Measurements from ENCODE around the gene SSTR4. TPM values are rescaled to one million over a fixed set of nuclear protein-coding genes. Genes with fewer than 3 reads are reported as not detected.

SSTR4 gene
- total RNA-seq, 1 experiment from 2014 or later = not detected

DNA sequence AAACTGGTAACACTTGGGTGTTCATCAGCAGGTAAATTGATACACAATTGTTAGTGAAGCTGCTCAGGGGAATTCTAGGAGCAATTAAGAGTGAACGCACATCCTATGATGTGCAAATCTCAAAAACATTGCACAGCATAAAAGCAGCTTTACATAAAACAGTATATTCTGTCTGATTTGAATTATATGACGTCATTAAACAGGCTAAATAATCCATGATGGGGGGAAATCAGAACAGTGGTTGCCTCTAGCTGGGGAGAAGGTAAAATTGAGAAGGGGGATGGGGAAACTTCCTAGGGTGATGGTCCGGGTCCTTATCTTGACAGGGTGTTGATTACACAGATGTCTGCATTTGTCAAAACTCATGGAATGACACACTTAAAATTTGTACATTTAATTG, 31.7 kb downstream of the SSTR4 start:
- ChIA-PET CTCF (interaction anchor here (1.3 kb wide), 2 partner anchors 166 to 375 kb away, joined by 8 read pairs; no protein-coding TSS in a partner anchor), POLR2A (no interaction called here)
- TF ChIP-seq, protein P1, sequence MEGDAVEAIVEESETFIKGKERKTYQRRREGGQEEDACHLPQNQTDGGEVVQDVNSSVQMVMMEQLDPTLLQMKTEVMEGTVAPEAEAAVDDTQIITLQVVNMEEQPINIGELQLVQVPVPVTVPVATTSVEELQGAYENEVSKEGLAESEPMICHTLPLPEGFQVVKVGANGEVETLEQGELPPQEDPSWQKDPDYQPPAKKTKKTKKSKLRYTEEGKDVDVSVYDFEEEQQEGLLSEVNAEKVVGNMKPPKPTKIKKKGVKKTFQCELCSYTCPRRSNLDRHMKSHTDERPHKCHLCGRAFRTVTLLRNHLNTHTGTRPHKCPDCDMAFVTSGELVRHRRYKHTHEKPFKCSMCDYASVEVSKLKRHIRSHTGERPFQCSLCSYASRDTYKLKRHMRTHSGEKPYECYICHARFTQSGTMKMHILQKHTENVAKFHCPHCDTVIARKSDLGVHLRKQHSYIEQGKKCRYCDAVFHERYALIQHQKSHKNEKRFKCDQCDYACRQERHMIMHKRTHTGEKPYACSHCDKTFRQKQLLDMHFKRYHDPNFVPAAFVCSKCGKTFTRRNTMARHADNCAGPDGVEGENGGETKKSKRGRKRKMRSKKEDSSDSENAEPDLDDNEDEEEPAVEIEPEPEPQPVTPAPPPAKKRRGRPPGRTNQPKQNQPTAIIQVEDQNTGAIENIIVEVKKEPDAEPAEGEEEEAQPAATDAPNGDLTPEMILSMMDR (IDR thresholded peaks at IDR 0.05; ENCODE audit: insufficient read depth in 1 of 2, low read depth in 1 of 2, low read length in 1 of 2, severe bottlenecking in 1 of 2, unreplicated experiment in 1 of 2) = no peak
- H3K27ac Mint-ChIP-seq (ENCODE audit: unreplicated experiment) = peak overlapping the region; percentile 26
- H3K36me3 Mint-ChIP-seq (ENCODE audit: insufficient read depth, unreplicated experiment) = no peaks in the 10 kb centered on the region
- Histone ChIP-seq H3K4me1 (peaks cover 42% of the 10 kb centered on the region), H3K36me3 (ENCODE audit: control insufficient read depth, insufficient read depth, low read length) (no peaks in the 10 kb centered on the region), H3K9me3 (no peaks in the 10 kb centered on the region), H3K27me3 (replicated peaks; ENCODE audit: control insufficient read depth, insufficient read depth, low read length) (no peaks in the 10 kb centered on the region), H3K4me3 (ENCODE audit: low read depth, low read length) (no peak overlapping the region)
- H3K4me1 Mint-ChIP-seq (ENCODE audit: low read depth, unreplicated experiment) = peaks cover 25% of the 10 kb centered on the region
- BruUV-seq (replicated peaks) = no TSS peak
- DNase-seq = no peak
- no peaks in the 10 kb centered on the region for H3K9me3 Mint-ChIP-seq (ENCODE audit: unreplicated experiment)
- intact Hi-C loops (cut with micrococcal nuclease; ENCODE audit: unreplicated experiment) = loop anchor here (1.0 to 10.0 kb wide), 2 partner anchors 42 to 252 kb away; no protein-coding TSS in a partner anchor
- H3K27me3 Mint-ChIP-seq (ENCODE audit: insufficient read depth, unreplicated experiment) = no peaks in the 10 kb centered on the region
- H3K4me3 Mint-ChIP-seq (ENCODE audit: unreplicated experiment) = no peak overlapping the region

GRCh38 chr20:23068283-23068682, 33.2 kb downstream of the SSTR4 start:
- Histone ChIP-seq H3K9me3 (no peaks in the 10 kb centered on the region), H3K4me3 (ENCODE audit: low read depth, low read length) (no peak overlapping the region), H3K27me3 (replicated peaks; ENCODE audit: control insufficient read depth, insufficient read depth, low read length) (no peaks in the 10 kb centered on the region), H3K4me1 (peaks cover 34% of the 10 kb centered on the region), H3K36me3 (ENCODE audit: control insufficient read depth, insufficient read depth, low read length) (no peaks in the 10 kb centered on the region)
- ChIA-PET CTCF (no interaction called here), POLR2A (no interaction called here)
- no TSS peak for BruUV-seq (replicated peaks)
- H3K4me3 Mint-ChIP-seq (ENCODE audit: unreplicated experiment) = no peak overlapping the region
- TF ChIP-seq, protein P1 (IDR thresholded peaks at IDR 0.05; ENCODE audit: insufficient read depth in 1 of 2, low read depth in 1 of 2, low read length in 1 of 2, severe bottlenecking in 1 of 2, unreplicated experiment in 1 of 2) = no peak
- no peak for DNase-seq
- H3K27me3 Mint-ChIP-seq (ENCODE audit: insufficient read depth, unreplicated experiment) = no peaks in the 10 kb centered on the region
- no peaks in the 10 kb centered on the region for H3K9me3 Mint-ChIP-seq (ENCODE audit: unreplicated experiment)
- H3K36me3 Mint-ChIP-seq (ENCODE audit: insufficient read depth, unreplicated experiment) = no peaks in the 10 kb centered on the region
- no peak overlapping the region for H3K27ac Mint-ChIP-seq (ENCODE audit: unreplicated experiment)
- peaks cover 25% of the 10 kb centered on the region for H3K4me1 Mint-ChIP-seq (ENCODE audit: low read depth, unreplicated experiment)
- intact Hi-C loops (cut with micrococcal nuclease; ENCODE audit: unreplicated experiment) = loop anchor here (10.0 kb wide), 1 partner anchor 253 kb away; no protein-coding TSS in a partner anchor

GRCh38 chr20:23069108-23069507, 34.0 kb downstream of the SSTR4 start:
- CTCF ChIA-PET = no interaction called here
- Histone ChIP-seq H3K27me3 (replicated peaks; ENCODE audit: control insufficient read depth, insufficient read depth, low read length) (no peaks in the 10 kb centered on the region), H3K9me3 (no peaks in the 10 kb centered on the region), H3K36me3 (ENCODE audit: control insufficient read depth, insufficient read depth, low read length) (no peaks in the 10 kb centered on the region), H3K4me3 (ENCODE audit: low read depth, low read length) (no peak overlapping the region), H3K4me1 (peaks cover 31% of the 10 kb centered on the region)
- Mint-ChIP-seq H3K4me3 (ENCODE audit: unreplicated experiment) (no peak overlapping the region), H3K27ac (ENCODE audit: unreplicated experiment) (no peak overlapping the region), H3K27me3 (ENCODE audit: insufficient read depth, unreplicated experiment) (no peaks in the 10 kb centered on the region), H3K4me1 (ENCODE audit: low read depth, unreplicated experiment) (peaks cover 25% of the 10 kb centered on the region), H3K9me3 (ENCODE audit: unreplicated experiment) (no peaks in the 10 kb centered on the region), H3K36me3 (ENCODE audit: insufficient read depth, unreplicated experiment) (no peaks in the 10 kb centered on the region)
- no TSS peak for BruUV-seq (replicated peaks)
- POLR2A ChIA-PET = no interaction called here
- TF ChIP-seq, protein P1 (IDR thresholded peaks at IDR 0.05; ENCODE audit: insufficient read depth in 1 of 2, low read depth in 1 of 2, low read length in 1 of 2, severe bottlenecking in 1 of 2, unreplicated experiment in 1 of 2) = no peak
- DNase-seq = no peak
- intact Hi-C loops (cut with micrococcal nuclease; ENCODE audit: unreplicated experiment) = loop anchor here (10.0 kb wide), 1 partner anchor 254 kb away; no protein-coding TSS in a partner anchor

Measured in Caco-2 (cell line).